ENCODE results near the gene BTBD2. TPM values are rescaled to one million over a fixed set of nuclear protein-coding genes. Genes with fewer than 3 reads are reported as not detected.

BTBD2 gene
- total and polyA plus RNA-seq, 2 of the 13 experiments (the other 11 are each of a cell fraction or from before 2014, with no cell fraction given), result 28.1 to 45.3 TPM

- TF ChIP-seq, protein P1, sequence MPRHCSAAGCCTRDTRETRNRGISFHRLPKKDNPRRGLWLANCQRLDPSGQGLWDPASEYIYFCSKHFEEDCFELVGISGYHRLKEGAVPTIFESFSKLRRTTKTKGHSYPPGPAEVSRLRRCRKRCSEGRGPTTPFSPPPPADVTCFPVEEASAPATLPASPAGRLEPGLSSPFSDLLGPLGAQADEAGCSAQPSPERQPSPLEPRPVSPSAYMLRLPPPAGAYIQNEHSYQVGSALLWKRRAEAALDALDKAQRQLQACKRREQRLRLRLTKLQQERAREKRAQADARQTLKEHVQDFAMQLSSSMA (CRISPR knock-in tag; IDR thresholded peaks at IDR 0.05), result peak; percentile 83
- TF ChIP-seq TBX2 (CRISPR knock-in tag; IDR thresholded peaks at IDR 0.05; ENCODE audit: borderline replicate concordance), result peak; percentile 83
- TF ChIP-seq NCOA2 (CRISPR knock-in tag; IDR thresholded peaks at IDR 0.05), result peak; percentile 59; the same call in 1 of the 2 replicates
- peak; percentile 74 for TF ChIP-seq DRAP1 (CRISPR knock-in tag; IDR thresholded peaks at IDR 0.05)
- TF ChIP-seq ZNF234 (CRISPR knock-in tag; conservative IDR thresholded peaks at IDR 0.05), result 0 out of 2 replicates have a peak, but pooled peaks have one; percentile 27
- peak; percentile 71 for TF ChIP-seq ZEB1 (IDR thresholded peaks at IDR 0.05; ENCODE audit: insufficient replicate concordance, low read depth)
- TF ChIP-seq ARID2 (CRISPR knock-in tag; IDR thresholded peaks at IDR 0.05; ENCODE audit: borderline replicate concordance), result peak; percentile 70; the same call in 1 of the 2 replicates
- no peak; the same call in 1 of the 2 replicates for TF ChIP-seq MEIS1 (CRISPR knock-in tag; IDR thresholded peaks at IDR 0.05; ENCODE audit: borderline replicate concordance)
- no peak for TF ChIP-seq ELF4 (CRISPR knock-in tag; IDR thresholded peaks at IDR 0.05; ENCODE audit: borderline replicate concordance)
- TF ChIP-seq, protein P2, sequence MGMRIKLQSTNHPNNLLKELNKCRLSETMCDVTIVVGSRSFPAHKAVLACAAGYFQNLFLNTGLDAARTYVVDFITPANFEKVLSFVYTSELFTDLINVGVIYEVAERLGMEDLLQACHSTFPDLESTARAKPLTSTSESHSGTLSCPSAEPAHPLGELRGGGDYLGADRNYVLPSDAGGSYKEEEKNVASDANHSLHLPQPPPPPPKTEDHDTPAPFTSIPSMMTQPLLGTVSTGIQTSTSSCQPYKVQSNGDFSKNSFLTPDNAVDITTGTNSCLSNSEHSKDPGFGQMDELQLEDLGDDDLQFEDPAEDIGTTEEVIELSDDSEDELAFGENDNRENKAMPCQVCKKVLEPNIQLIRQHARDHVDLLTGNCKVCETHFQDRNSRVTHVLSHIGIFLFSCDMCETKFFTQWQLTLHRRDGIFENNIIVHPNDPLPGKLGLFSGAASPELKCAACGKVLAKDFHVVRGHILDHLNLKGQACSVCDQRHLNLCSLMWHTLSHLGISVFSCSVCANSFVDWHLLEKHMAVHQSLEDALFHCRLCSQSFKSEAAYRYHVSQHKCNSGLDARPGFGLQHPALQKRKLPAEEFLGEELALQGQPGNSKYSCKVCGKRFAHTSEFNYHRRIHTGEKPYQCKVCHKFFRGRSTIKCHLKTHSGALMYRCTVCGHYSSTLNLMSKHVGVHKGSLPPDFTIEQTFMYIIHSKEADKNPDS (CRISPR knock-in tag; IDR thresholded peaks at IDR 0.05), result no peak; the same call in 1 of the 2 replicates
- TF ChIP-seq GZF1 (CRISPR knock-in tag; IDR thresholded peaks at IDR 0.05), result no peak
- no peak for TF ChIP-seq ATRX (CRISPR knock-in tag; IDR thresholded peaks at IDR 0.05; ENCODE audit: borderline replicate concordance)
- peak; percentile 86 to 88 for TF ChIP-seq POLR2A (IDR thresholded peaks at IDR 0.05; ENCODE audit: insufficient read depth in 1 of 2, low read depth in 2 of 2, low read length in 2 of 2)
- TF ChIP-seq HCFC1 (IDR thresholded peaks at IDR 0.05; ENCODE audit: low read depth, low read length), result 0 out of 2 replicates have a peak, but pooled peaks have one; percentile 3
- no peak for TF ChIP-seq ZNF207 (IDR thresholded peaks at IDR 0.05; ENCODE audit: borderline replicate concordance)
- peak; percentile 87 for TF ChIP-seq ZFX (CRISPR knock-in tag; IDR thresholded peaks at IDR 0.05; ENCODE audit: low read depth)
- no peak for TF ChIP-seq CREBL2 (CRISPR knock-in tag; IDR thresholded peaks at IDR 0.05; ENCODE audit: borderline replicate concordance)
- TF ChIP-seq, protein P3, sequence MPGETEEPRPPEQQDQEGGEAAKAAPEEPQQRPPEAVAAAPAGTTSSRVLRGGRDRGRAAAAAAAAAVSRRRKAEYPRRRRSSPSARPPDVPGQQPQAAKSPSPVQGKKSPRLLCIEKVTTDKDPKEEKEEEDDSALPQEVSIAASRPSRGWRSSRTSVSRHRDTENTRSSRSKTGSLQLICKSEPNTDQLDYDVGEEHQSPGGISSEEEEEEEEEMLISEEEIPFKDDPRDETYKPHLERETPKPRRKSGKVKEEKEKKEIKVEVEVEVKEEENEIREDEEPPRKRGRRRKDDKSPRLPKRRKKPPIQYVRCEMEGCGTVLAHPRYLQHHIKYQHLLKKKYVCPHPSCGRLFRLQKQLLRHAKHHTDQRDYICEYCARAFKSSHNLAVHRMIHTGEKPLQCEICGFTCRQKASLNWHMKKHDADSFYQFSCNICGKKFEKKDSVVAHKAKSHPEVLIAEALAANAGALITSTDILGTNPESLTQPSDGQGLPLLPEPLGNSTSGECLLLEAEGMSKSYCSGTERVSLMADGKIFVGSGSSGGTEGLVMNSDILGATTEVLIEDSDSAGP (CRISPR knock-in tag; IDR thresholded peaks at IDR 0.05; ENCODE audit: borderline replicate concordance), result peak; percentile 84
- TF ChIP-seq USF2 (IDR thresholded peaks at IDR 0.05; ENCODE audit: low read depth, low read length), result no peak
- no peak for TF ChIP-seq USF2 (CRISPR knock-in tag; IDR thresholded peaks at IDR 0.05; ENCODE audit: borderline replicate concordance)
Observed at GRCh38 chr19:2059422-2060201, 44.1 kb upstream of the BTBD2 start (continued).

All from HepG2 (cell line).